ENCODE results near the gene LUZP1.

LUZP1 gene

DNA sequence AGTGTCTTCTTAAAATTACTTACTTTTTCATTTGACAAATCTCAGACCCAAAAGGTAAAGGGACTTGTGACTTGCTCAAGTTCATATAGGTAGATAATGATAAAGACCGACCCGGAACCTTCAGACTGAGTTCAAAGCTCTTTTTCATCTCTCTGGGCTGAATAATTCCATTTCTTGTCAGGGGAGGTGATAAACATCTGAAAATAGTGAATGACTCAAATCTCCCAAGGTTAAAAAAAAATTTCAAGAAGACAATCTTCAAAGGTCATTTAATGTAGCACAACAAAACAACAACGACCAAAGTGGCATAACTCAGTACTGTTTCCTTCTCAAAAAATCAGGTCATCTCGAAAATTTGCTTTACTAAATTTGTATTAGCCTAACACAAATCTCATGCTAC is 20.6 kb downstream of the LUZP1 start (continued):
- TF ChIP-seq, protein P1, sequence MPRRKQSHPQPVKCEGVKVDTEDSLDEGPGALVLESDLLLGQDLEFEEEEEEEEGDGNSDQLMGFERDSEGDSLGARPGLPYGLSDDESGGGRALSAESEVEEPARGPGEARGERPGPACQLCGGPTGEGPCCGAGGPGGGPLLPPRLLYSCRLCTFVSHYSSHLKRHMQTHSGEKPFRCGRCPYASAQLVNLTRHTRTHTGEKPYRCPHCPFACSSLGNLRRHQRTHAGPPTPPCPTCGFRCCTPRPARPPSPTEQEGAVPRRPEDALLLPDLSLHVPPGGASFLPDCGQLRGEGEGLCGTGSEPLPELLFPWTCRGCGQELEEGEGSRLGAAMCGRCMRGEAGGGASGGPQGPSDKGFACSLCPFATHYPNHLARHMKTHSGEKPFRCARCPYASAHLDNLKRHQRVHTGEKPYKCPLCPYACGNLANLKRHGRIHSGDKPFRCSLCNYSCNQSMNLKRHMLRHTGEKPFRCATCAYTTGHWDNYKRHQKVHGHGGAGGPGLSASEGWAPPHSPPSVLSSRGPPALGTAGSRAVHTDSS (tag by site-specific recombination; IDR thresholded peaks at IDR 0.05), result no peak

DNA sequence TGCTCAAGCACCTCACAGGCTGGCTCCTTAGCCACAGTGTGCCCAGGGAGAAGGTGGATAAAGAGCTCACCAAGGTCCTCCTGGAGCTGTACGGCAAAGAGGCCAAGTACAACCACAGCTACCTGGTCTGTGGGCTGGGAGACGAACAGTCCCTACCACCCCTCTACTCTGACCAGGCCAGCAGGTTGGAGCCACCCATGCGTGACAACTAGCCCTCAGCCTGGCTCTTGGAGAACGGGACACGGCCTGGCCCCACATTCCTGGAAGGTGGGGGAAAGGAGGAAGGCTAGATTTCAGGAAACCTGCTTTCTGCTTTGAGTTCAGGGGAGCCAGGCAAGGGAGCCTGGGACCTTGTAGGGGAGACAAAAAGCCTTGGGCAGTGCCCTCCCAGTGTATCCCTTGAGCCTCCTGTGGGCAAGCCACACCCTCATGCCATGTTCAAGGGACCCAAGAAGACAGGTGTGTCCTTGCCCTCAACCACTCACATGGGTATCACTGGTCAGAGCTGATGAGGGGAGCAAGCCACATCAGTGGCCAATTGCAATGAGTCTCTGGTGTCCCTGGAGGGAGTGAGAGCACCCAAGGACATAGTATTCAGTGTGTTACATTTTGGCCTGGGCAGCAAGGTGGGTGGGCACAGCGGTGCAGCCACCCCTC is 27.6 kb downstream of the LUZP1 start:
- Histone ChIP-seq H3K4me3 (ENCODE audit: low read depth, low read length) (no peak overlapping the region), H3K27ac (ENCODE audit: extremely low read depth, low read depth, low read length) (no peak overlapping the region), H3K4me1 (ENCODE audit: control insufficient read depth, insufficient read depth, low read length) (no peaks in the 10 kb centered on the region), H3K9me3 (ENCODE audit: control insufficient read depth, insufficient read depth, low read depth, low read length) (no peaks in the 10 kb centered on the region), H3K36me3 (ENCODE audit: control insufficient read depth in 2 of 2, insufficient read depth in 1 of 2, low read length in 2 of 2) (peaks cover 0 to 9% of the 10 kb centered on the region in 2 experiments; a peak in 2 of 3 replicates)
- TF ChIP-seq ZNF175 (tag by site-specific recombination; IDR thresholded peaks at IDR 0.05), result no peak
- TF ChIP-seq TRIM28 (IDR thresholded peaks at IDR 0.05; ENCODE audit: borderline replicate concordance, low read length), result no peak
- TF ChIP-seq, protein P2, sequence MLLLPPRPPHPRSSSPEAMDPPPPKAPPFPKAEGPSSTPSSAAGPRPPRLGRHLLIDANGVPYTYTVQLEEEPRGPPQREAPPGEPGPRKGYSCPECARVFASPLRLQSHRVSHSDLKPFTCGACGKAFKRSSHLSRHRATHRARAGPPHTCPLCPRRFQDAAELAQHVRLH (tag by site-specific recombination; IDR thresholded peaks at IDR 0.05), result no peak
- no peak for TF ChIP-seq ZNF776 (tag by site-specific recombination; IDR thresholded peaks at IDR 0.05; ENCODE audit: borderline replicate concordance)
- TF ChIP-seq, protein P3, sequence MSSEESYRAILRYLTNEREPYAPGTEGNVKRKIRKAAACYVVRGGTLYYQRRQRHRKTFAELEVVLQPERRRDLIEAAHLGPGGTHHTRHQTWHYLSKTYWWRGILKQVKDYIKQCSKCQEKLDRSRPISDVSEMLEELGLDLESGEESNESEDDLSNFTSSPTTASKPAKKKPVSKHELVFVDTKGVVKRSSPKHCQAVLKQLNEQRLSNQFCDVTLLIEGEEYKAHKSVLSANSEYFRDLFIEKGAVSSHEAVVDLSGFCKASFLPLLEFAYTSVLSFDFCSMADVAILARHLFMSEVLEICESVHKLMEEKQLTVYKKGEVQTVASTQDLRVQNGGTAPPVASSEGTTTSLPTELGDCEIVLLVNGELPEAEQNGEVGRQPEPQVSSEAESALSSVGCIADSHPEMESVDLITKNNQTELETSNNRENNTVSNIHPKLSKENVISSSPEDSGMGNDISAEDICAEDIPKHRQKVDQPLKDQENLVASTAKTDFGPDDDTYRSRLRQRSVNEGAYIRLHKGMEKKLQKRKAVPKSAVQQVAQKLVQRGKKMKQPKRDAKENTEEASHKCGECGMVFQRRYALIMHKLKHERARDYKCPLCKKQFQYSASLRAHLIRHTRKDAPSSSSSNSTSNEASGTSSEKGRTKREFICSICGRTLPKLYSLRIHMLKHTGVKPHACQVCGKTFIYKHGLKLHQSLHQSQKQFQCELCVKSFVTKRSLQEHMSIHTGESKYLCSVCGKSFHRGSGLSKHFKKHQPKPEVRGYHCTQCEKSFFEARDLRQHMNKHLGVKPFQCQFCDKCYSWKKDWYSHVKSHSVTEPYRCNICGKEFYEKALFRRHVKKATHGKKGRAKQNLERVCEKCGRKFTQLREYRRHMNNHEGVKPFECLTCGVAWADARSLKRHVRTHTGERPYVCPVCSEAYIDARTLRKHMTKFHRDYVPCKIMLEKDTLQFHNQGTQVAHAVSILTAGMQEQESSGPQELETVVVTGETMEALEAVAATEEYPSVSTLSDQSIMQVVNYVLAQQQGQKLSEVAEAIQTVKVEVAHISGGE (tag by site-specific recombination; conservative IDR thresholded peaks at IDR 0.05; ENCODE audit: low read depth), result no peak
- TF ChIP-seq ZSCAN30 (tag by site-specific recombination; IDR thresholded peaks at IDR 0.05), result no peak
- no peak for TF ChIP-seq ZNF184 (tag by site-specific recombination; IDR thresholded peaks at IDR 0.05)
- CTCF ChIA-PET, result interaction anchor here (0.9 to 1.1 kb wide), 2 partner anchors 11 to 44 kb away, joined by 3 read pairs; no protein-coding TSS in a partner anchor
- POLR2A ChIA-PET, result interaction anchor here (0.6 to 1.0 kb wide), 2 partner anchors 26 to 341 kb away, joined by 3 read pairs; no protein-coding TSS in a partner anchor

DNA sequence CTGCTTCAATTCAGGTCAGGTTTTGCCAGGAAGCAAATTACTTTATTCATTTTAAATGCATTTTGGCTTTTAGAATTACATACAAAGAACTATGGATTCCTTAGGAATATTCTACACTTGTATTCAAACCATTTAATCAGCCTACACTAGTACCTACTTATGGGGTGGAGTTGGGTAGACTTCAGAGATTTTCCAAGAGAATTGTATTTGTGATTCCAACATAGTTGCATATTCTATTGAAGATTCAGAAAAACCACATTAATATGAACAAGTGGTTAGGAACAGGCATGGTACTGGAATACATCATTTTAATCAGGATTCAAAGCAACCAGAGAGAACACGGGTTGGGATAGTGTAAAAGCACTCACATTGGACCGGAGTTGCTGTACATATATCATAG is 33.4 kb downstream of the LUZP1 start:
- no peak overlapping the region for H3K27ac ChIP-seq (ENCODE audit: extremely low read depth, low read depth, low read length)
- H3K36me3 ChIP-seq (ENCODE audit: control insufficient read depth in 2 of 2, insufficient read depth in 1 of 2, low read length in 2 of 2), result peaks cover 0 to 3% of the 10 kb centered on the region in 2 experiments; a peak in 1 of 3 replicates
- ChIA-PET POLR2A (interaction anchor here (0.6 kb wide), 1 partner anchor 199 kb away, joined by 4 read pairs; no protein-coding TSS in a partner anchor), CTCF (interaction anchor here (0.7 to 1.2 kb wide), 5 partner anchors 9 to 117 kb away, joined by 3 to 4 read pairs (median 3); no protein-coding TSS in a partner anchor)
- no peak overlapping the region for H3K4me3 ChIP-seq (ENCODE audit: low read depth, low read length)
- H3K4me1 ChIP-seq (ENCODE audit: control insufficient read depth, insufficient read depth, low read length), result no peaks in the 10 kb centered on the region
- no peak for TF ChIP-seq IKZF3 (tag by site-specific recombination; IDR thresholded peaks at IDR 0.05)
- no peak for TF ChIP-seq GFI1B (tag by site-specific recombination; IDR thresholded peaks at IDR 0.05)
- TF ChIP-seq PRDM1 (tag by site-specific recombination; IDR thresholded peaks at IDR 0.05), result no peak
- H3K9me3 ChIP-seq (ENCODE audit: control insufficient read depth, insufficient read depth, low read depth, low read length), result no peaks in the 10 kb centered on the region

DNA sequence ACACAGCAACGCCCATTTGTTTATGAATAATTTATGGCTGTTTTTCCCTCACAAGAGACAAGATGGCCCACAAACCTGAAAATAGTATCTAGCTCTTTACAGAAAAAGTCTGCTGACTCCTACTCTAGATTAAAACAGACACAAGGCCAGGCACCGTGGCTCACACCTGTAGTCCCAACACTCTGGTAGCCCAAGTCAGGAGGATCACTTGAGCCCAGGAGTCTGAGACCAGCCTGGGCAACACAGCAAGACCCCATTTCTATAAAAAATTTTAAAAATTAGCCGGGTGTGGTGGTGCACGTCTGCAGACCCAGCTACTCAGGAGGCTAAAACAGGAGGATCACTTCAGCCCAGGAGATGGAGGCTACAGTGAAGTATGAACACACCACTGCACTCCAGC is 34.6 kb downstream of the LUZP1 start:
- CTCF ChIA-PET, result no interaction called here
- no peaks in the 10 kb centered on the region for H3K9me3 ChIP-seq (ENCODE audit: control insufficient read depth, insufficient read depth, low read depth, low read length)
- TF ChIP-seq ZNF555 (tag by site-specific recombination; conservative IDR thresholded peaks at IDR 0.05), result no peak
- TF ChIP-seq ZNF121 (tag by site-specific recombination; IDR thresholded peaks at IDR 0.05), result peak; percentile 78
- no peak for TF ChIP-seq RBAK (tag by site-specific recombination; IDR thresholded peaks at IDR 0.05)
- TF ChIP-seq HOXC10 (CRISPR knock-in tag; IDR thresholded peaks at IDR 0.05), result no peak
- H3K4me3 ChIP-seq (ENCODE audit: low read depth, low read length), result no peak overlapping the region
- POLR2A ChIA-PET, result no interaction called here
- H3K4me1 ChIP-seq (ENCODE audit: control insufficient read depth, insufficient read depth, low read length), result no peaks in the 10 kb centered on the region
- H3K27ac ChIP-seq (ENCODE audit: extremely low read depth, low read depth, low read length), result no peak overlapping the region
- no peaks in the 10 kb centered on the region for H3K36me3 ChIP-seq (ENCODE audit: control insufficient read depth in 2 of 2, insufficient read depth in 1 of 2, low read length in 2 of 2)
